ENCODE data around the gene PPIG.
"Not testable (repeated sequence)": the region's sequence is repeated elsewhere in the genome, so short reads cannot be mapped to it uniquely, and the experiment has no call there.

The PPIG gene

GRCh38 chr2:169664978-169665930, 81.1 kb downstream of the PPIG start:
- no peak for FAIRE-seq

GRCh38 chr2:169667583-169667982, 83.4 kb downstream of the PPIG start:
- FAIRE-seq, result no peak

- FAIRE-seq, result no peak
Observed at GRCh38 chr2:169670215-169670651, 86.1 kb downstream of the PPIG start.

- FAIRE-seq, result no peak
Observed at GRCh38 chr2:169670937-169671336, 86.8 kb downstream of the PPIG start.

- no peak for FAIRE-seq
Observed at GRCh38 chr2:169672406-169672805, 88.3 kb downstream of the PPIG start.

GRCh38 chr2:169673106-169673505, 89.0 kb downstream of the PPIG start:
- FAIRE-seq, result no peak

- no peak for FAIRE-seq
Observed at GRCh38 chr2:169673921-169674320, 89.8 kb downstream of the PPIG start.

- peak; percentile 23 for FAIRE-seq
Observed at GRCh38 chr2:169676357-169676756, 92.2 kb downstream of the PPIG start.

- no peak for FAIRE-seq
Observed at GRCh38 chr2:169676850-169677249, 92.7 kb downstream of the PPIG start.

- FAIRE-seq, result no peak
Observed at GRCh38 chr2:169683054-169683424, 98.9 kb downstream of the PPIG start.

GRCh38 chr2:169683425-169684134, 99.4 kb downstream of the PPIG start:
- no peak for FAIRE-seq

- no peak for FAIRE-seq
Observed at GRCh38 chr2:169684135-169684565, 100.0 kb downstream of the PPIG start.

- FAIRE-seq, result not testable (repeated sequence)
Observed at GRCh38 chr2:169684712-169685111, 100.6 kb downstream of the PPIG start.

- FAIRE-seq, result not testable (repeated sequence)
Observed at GRCh38 chr2:169686825-169687224, 102.7 kb downstream of the PPIG start.

GRCh38 chr2:169687943-169688342, 103.8 kb downstream of the PPIG start:
- FAIRE-seq, result not testable (repeated sequence)

GRCh38 chr2:169690958-169691357, 106.8 kb downstream of the PPIG start:
- FAIRE-seq, result peak; percentile 11
